ENCODE data around the gene OTUD5. TPM values are rescaled to one million over a fixed set of nuclear protein-coding genes. Genes with fewer than 3 reads are reported as not detected.
"Not testable (repeated sequence)": the region's sequence is repeated elsewhere in the genome, so short reads cannot be mapped to it uniquely, and the experiment has no call there.

OTUD5 gene
- total RNA-seq, 1 donor from 2014 or later: 20.3 TPM

DNA sequence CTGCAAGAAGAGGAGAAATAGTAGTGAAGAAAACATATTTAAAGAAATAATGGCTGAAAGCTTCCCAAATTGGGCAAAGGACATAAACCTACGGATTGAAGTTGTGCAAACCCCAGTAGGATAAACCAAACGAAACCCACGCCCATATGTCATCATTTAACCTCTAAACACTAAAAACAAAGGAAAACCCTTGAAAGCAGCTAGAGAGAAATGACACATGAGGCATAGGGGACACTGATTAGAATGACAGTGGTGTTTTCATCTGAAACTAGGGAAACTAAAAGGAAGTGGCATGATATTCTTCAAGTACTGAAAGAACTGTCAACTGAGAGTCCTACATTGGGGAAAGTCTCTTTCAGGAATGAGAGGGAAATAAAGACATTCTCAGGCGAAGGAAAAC is 80.5 kb downstream of the OTUD5 start:
- ATAC-seq: not testable (repeated sequence)

Other genes starting within 250 kb of the OTUD5 start
- 0.52 TPM for gene GLOD5, start 195.9 kb downstream of the OTUD5 start, total RNA-seq
- not detected for gene GATA1, start 171.0 kb downstream of the OTUD5 start, total RNA-seq
- gene HDAC6, start 155.5 kb downstream of the OTUD5 start, total RNA-seq: 46.5 TPM
- gene ERAS, start 131.1 kb downstream of the OTUD5 start, total RNA-seq: not detected
- gene PCSK1N, start 122.0 kb downstream of the OTUD5 start, total RNA-seq: 0.36 TPM
- gene TIMM17B, start 59.8 kb downstream of the OTUD5 start, total RNA-seq: 33.9 TPM
- gene PQBP1, start 59.7 kb downstream of the OTUD5 start, total RNA-seq: 53.5 TPM
- 17.4 TPM for gene SLC35A2, start 46.0 kb downstream of the OTUD5 start, total RNA-seq
- gene PIM2, start 38.6 kb downstream of the OTUD5 start, total RNA-seq: 4.4 TPM
- 0.28 TPM for gene KCND1, start 14.2 kb upstream of the OTUD5 start, total RNA-seq
- gene GRIPAP1, start 44.7 kb upstream of the OTUD5 start, total RNA-seq: 21.2 TPM
- gene TFE3, start 85.8 kb upstream of the OTUD5 start, total RNA-seq: 20.2 TPM
- gene CCDC120, start 101.4 kb upstream of the OTUD5 start, total RNA-seq: 27.7 TPM
- 4.8 TPM for gene PRAF2, start 116.4 kb upstream of the OTUD5 start, total RNA-seq
- 30.3 TPM for gene WDR45, start 122.3 kb upstream of the OTUD5 start, total RNA-seq
- 11.9 TPM for gene GPKOW, start 166.1 kb upstream of the OTUD5 start, total RNA-seq
- gene MAGIX, start 205.2 kb upstream of the OTUD5 start, total RNA-seq: 4.7 TPM
- gene PLP2, start 214.3 kb upstream of the OTUD5 start, total RNA-seq: 359 TPM
- 17.5 TPM for gene PRICKLE3, start 228.8 kb upstream of the OTUD5 start, total RNA-seq
- 0.36 TPM for gene SYP, start 242.6 kb upstream of the OTUD5 start, total RNA-seq

Measured in esophagus mucosa (tissue), 1 donor.